H1 (cell line): Measurements from ENCODE around the gene RBSN. TPM values are rescaled to one million over a fixed set of nuclear protein-coding genes. Genes with fewer than 3 reads are reported as not detected.

ENCODE experiments used
- ATF3 ChIP-seq: IDR thresholded peaks from 2 replicates; pipeline ENCODE4 v1.6.1; 2011; ENCODE audit warnings: low read depth, mild to moderate bottlenecking, low read length; ENCODE audit not compliant: insufficient read depth
- CHD7 ChIP-seq: fragments of 300-600 bp; sonication (generic); IDR thresholded peaks from 2 replicates; pipeline ENCODE4 v1.7.1; 2012; ENCODE audit warnings: low read length, moderate library complexity, mild to moderate bottlenecking, inconsistent platforms; ENCODE audit not compliant: insufficient replicate concordance
- EZH2 ChIP-seq: fragments of 200-600 bp; sonication (generic); IDR thresholded peaks from 2 replicates; pipeline ENCODE4 v1.7.1; 2012; ENCODE audit warnings: low read depth, mild to moderate bottlenecking, moderate library complexity, low read length, inconsistent platforms; ENCODE audit not compliant: severe bottlenecking
- GABPA ChIP-seq: IDR thresholded peaks from 2 replicates; pipeline ENCODE4 v1.6.1; 2011; ENCODE audit warnings: mild to moderate bottlenecking, low read length, moderate library complexity, borderline replicate concordance; ENCODE audit not compliant: insufficient read depth
- KDM4A ChIP-seq: IDR thresholded peaks from one replicate; pipeline ENCODE4 v1.7.1; 2012; ENCODE audit warnings: low read depth, mild to moderate bottlenecking, moderate library complexity, low read length, inconsistent platforms; ENCODE audit not compliant: severe bottlenecking
- NRF1 ChIP-seq: IDR thresholded peaks from 2 replicates; pipeline ENCODE4 v1.6.1; 2011; ENCODE audit warnings: mild to moderate bottlenecking, low read depth, low read length, improper control_type of control experiment
- RXRA ChIP-seq: IDR thresholded peaks from 2 replicates; pipeline ENCODE4 v1.6.1; 2011; ENCODE audit warnings: low read depth, mild to moderate bottlenecking, low read length, moderate library complexity; ENCODE audit not compliant: insufficient read depth
- SIX5 ChIP-seq: IDR thresholded peaks from 2 replicates; pipeline ENCODE4 v1.6.1; 2011; ENCODE audit warnings: mild to moderate bottlenecking, low read depth, low read length
- SUZ12 ChIP-seq: fragments of 200-600 bp; sonication (generic); IDR thresholded peaks from 2 replicates; pipeline ENCODE4 v1.6.1; 2012; ENCODE audit warnings: mild to moderate bottlenecking, inconsistent platforms, low read length, moderate library complexity, mixed read lengths
- TCF12 ChIP-seq: IDR thresholded peaks from 2 replicates; pipeline ENCODE4 v1.6.1; 2011; ENCODE audit warnings: low read depth, mild to moderate bottlenecking, low read length
- polyA plus RNA-seq, 7 experiments: library from polyadenylated mRNA; depleted of rRNA in 3 of 7; stranded (reverse) in 5 of 7; unstranded in 2 of 7; fragments of >200 nt in 5 of 7; fragments of 200-250 nt in 2 of 7; gene quantifications; 1 replicate in 5 of 7; 2 replicates in 1 of 7; 4 replicates in 1 of 7; pipeline versions ENCODE4 v1.2.1 to v1.2.3, GENCODE V29; 2011 to 2013; ENCODE audit warnings: missing spikeins in 2 of 7, mixed read lengths in 2 of 7
- total RNA-seq: library from RNA; stranded (reverse); fragmentation: NEBNext Ultra II Directional; extraction: Animal tissue kit (Norgen Biotek cat#: 25700); gene quantifications from 2 replicates; pipeline ENCODE4 v1.2.1, GENCODE V29; 2021

Gene RBSN
- total and polyA plus RNA-seq, 2 of the 8 experiments (the other 6 are each of a cell fraction or from before 2014, with no cell fraction given): 5.9 to 20.0 TPM

- TF ChIP-seq CHD7: no peak
- TF ChIP-seq NRF1: no peak
- TF ChIP-seq ATF3: no peak
- no peak for TF ChIP-seq GABPA
- TF ChIP-seq EZH2: no peak
- no peak for TF ChIP-seq KDM4A
- no peak for TF ChIP-seq RXRA
- no peak for TF ChIP-seq TCF12
- TF ChIP-seq SUZ12: no peak
- TF ChIP-seq SIX5: no peak
Measured at GRCh38 chr3:15023719-15024118, 75.2 kb downstream of the RBSN start (continued).
